ENCODE results near the gene ACAT1. TPM values are rescaled to one million over a fixed set of nuclear protein-coding genes. Genes with fewer than 3 reads are reported as not detected.

The ACAT1 gene
- total and polyA plus RNA-seq, 2 of the 4 experiments (the other 2 are of a cell fraction): 57.7 to 59.9 TPM

DNA sequence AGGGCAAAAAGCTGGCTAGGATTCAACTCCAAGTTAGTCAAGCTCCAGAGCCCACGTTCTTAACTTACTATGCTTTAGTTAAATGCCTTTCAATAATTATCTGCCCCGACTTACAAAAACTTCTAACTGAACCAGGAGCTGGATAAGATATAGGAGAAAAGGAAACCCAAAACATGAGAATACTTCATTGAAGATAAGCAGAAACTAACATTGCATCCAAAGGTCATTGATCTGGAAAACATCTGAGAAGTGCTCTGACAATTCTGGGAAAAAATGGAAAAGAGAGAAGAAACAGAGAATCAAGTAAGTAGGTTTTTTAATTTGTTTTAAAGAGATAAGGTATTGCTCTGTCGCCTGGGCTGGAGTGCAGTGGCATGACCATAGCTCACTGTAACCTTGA lies 27.2 kb downstream of the ACAT1 start:
- Histone ChIP-seq H4K20me1 (ENCODE audit: insufficient read depth, low read length) (no peaks in the 10 kb centered on the region), H3K4ac (ENCODE audit: low read depth, low read length) (no peak overlapping the region), H3K27ac (ENCODE audit: insufficient read depth, low read length) (no peak overlapping the region), H2BK15ac (ENCODE audit: low read depth, low read length) (no peak overlapping the region), H3K18ac (ENCODE audit: low read depth, low read length) (no peak overlapping the region), H4K91ac (ENCODE audit: insufficient read depth, low read depth, low read length) (no peak overlapping the region), H4K5ac (ENCODE audit: low read depth, low read length) (no peak overlapping the region), H3K23ac (ENCODE audit: low read depth, low read length) (no peak overlapping the region), H3K36me3 (ENCODE audit: control insufficient read depth, insufficient read depth, low read length) (peaks cover 23% of the 10 kb centered on the region), H2AFZ (replicated peaks; ENCODE audit: low read length, poor library complexity) (no peak overlapping the region), H2AK5ac (ENCODE audit: low read depth, low read length) (no peak overlapping the region), H3K56ac (ENCODE audit: extremely low read depth, insufficient read depth, low read length) (no peak overlapping the region), H3K79me1 (ENCODE audit: low read depth in 1 of 2, low read length in 2 of 2) (no peaks in the 10 kb centered on the region; a peak in 1 of 4 replicates), H3K14ac (replicated peaks; ENCODE audit: low read depth, low read length) (no peak overlapping the region), H2BK120ac (ENCODE audit: low read depth, low read length) (no peak overlapping the region), H4K8ac (ENCODE audit: low read depth in 2 of 2, low read length in 2 of 2) (no peak overlapping the region), H2AK9ac (replicated peaks; ENCODE audit: low read depth, low read length, poor library complexity) (no peak overlapping the region), H3K9me1 (ENCODE audit: insufficient read depth, low read length) (no peaks in the 10 kb centered on the region; the same call in 1 of the 2 replicates), H3K4me1 (ENCODE audit: control insufficient read depth, insufficient read depth, low read length) (no peaks in the 10 kb centered on the region), H3K4me2 (ENCODE audit: low read depth, low read length) (no peak overlapping the region), H3K9ac (ENCODE audit: low read depth, low read length) (no peak overlapping the region), H3K9me3 (ENCODE audit: control insufficient read depth, insufficient read depth, low read length) (no peaks in the 10 kb centered on the region), H2BK5ac (ENCODE audit: low read depth, low read length, poor library complexity, severe bottlenecking) (no peak overlapping the region), H3K27me3 (ENCODE audit: control insufficient read depth, insufficient read depth, low read length) (no peaks in the 10 kb centered on the region), H3K4me3 (ENCODE audit: insufficient read depth, low read depth, low read length) (no peak overlapping the region), H2BK20ac (ENCODE audit: low read depth, low read length) (no peak overlapping the region)
- CTCF ChIA-PET: interaction anchor here (0.8 kb wide), 1 partner anchor 25 kb away, joined by 3 read pairs; no protein-coding TSS in a partner anchor
- BruUV-seq (replicated peaks): no TSS peak
- in situ Hi-C loops (cut with MboI; ENCODE audit: low sequenced_read_pairs): no loop called here
- WGBS, 2 experiments (ENCODE audit: extremely low coverage in 2 of 2, insufficient read length in 1 of 2): no CpG with 5 or more reads among the region's 3 CpGs
- DNase-seq: no peak
- intact Hi-C loops (cut with micrococcal nuclease): loop anchor here (5.0 kb wide), 1 partner anchor 44 kb away; no protein-coding TSS in a partner anchor
- no peak for TF ChIP-seq RAD21 (IDR thresholded peaks at IDR 0.05; ENCODE audit: low read length)
- TF ChIP-seq SMC3 (IDR thresholded peaks at IDR 0.05; ENCODE audit: low read depth, low read length): no peak
- TF ChIP-seq, protein P1, sequence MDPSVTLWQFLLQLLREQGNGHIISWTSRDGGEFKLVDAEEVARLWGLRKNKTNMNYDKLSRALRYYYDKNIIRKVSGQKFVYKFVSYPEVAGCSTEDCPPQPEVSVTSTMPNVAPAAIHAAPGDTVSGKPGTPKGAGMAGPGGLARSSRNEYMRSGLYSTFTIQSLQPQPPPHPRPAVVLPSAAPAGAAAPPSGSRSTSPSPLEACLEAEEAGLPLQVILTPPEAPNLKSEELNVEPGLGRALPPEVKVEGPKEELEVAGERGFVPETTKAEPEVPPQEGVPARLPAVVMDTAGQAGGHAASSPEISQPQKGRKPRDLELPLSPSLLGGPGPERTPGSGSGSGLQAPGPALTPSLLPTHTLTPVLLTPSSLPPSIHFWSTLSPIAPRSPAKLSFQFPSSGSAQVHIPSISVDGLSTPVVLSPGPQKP (IDR thresholded peaks at IDR 0.05; ENCODE audit: borderline replicate concordance, low read depth, low read length): no peak
- TF ChIP-seq MAFK (IDR thresholded peaks at IDR 0.05; ENCODE audit: low read depth, low read length): no peak
- TF ChIP-seq MXI1 (IDR thresholded peaks at IDR 0.05; ENCODE audit: borderline replicate concordance, low read depth, low read length): no peak
- no peak for TF ChIP-seq POLR2A (IDR thresholded peaks at IDR 0.05; ENCODE audit: low read depth, low read length)
- no peak for TF ChIP-seq CEBPB (IDR thresholded peaks at IDR 0.05; ENCODE audit: low read depth, low read length)
- no peak for TF ChIP-seq RCOR1 (IDR thresholded peaks at IDR 0.05; ENCODE audit: insufficient replicate concordance, low read length)
- no peak for ATAC-seq (ENCODE audit: low read depth)
- POLR2A ChIA-PET (ENCODE audit: unreplicated experiment): no interaction called here
- dilution Hi-C loops (cut with HindIII; ENCODE audit: low sequenced_read_pairs, unreplicated experiment): no loop called here

All from IMR-90 (cell line).